HG03565 (cell line): ENCODE data around the gene ST8SIA5.

Source experiments
- ATAC-seq: cut with Tn5 transposase; IDR thresholded peaks from one replicate; pipeline ENCODE4 v1.9.1; 2021; ENCODE audit warnings: mild to moderate bottlenecking, moderate library complexity; ENCODE audit not compliant: unreplicated experiment

Gene ST8SIA5

GRCh38 chr18:46676182-46676835, 80.5 kb downstream of the ST8SIA5 start:
- ATAC-seq: no peak

- ATAC-seq: no peak
These were observed 81.7 kb downstream of the ST8SIA5 start for GRCh38 chr18:46675112-46675511.

- no peak for ATAC-seq
These were observed 84.5 kb downstream of the ST8SIA5 start for GRCh38 chr18:46672062-46672970.

- no peak for ATAC-seq
These were observed 88.2 kb downstream of the ST8SIA5 start for GRCh38 chr18:46668694-46669093.

- ATAC-seq: no peak
These were observed 88.7 kb downstream of the ST8SIA5 start for GRCh38 chr18:46668135-46668534.

- ATAC-seq: no peak
These were observed 93.3 kb downstream of the ST8SIA5 start for GRCh38 chr18:46663539-46663938.

- ATAC-seq: no peak
These were observed 95.7 kb downstream of the ST8SIA5 start for GRCh38 chr18:46660957-46661749.

- ATAC-seq: no peak
These were observed 97.4 kb downstream of the ST8SIA5 start for GRCh38 chr18:46659484-46659883.

- no peak for ATAC-seq
These were observed 99.5 kb downstream of the ST8SIA5 start, which contains the start of gene LOXHD1 for GRCh38 chr18:46657115-46657955. LOXHD1 (minus strand) TSS chr18:46657220; CDS start chr18:46657033, 187 bp downstream.

- no peak for ATAC-seq
These were observed 100.3 kb downstream of the ST8SIA5 start for GRCh38 chr18:46656326-46657114.

- no peak for ATAC-seq
These were observed 104.5 kb downstream of the ST8SIA5 start for GRCh38 chr18:46652372-46652771.

- no peak for ATAC-seq
These were observed 106.2 kb downstream of the ST8SIA5 start for GRCh38 chr18:46650681-46651080.

GRCh38 chr18:46649071-46649862, 107.6 kb downstream of the ST8SIA5 start:
- ATAC-seq: no peak

GRCh38 chr18:46646468-46646867, 110.4 kb downstream of the ST8SIA5 start:
- no peak for ATAC-seq

GRCh38 chr18:46642561-46642960, 114.3 kb downstream of the ST8SIA5 start:
- ATAC-seq: no peak

- no peak for ATAC-seq
These were observed 114.9 kb downstream of the ST8SIA5 start for GRCh38 chr18:46641917-46642316.

GRCh38 chr18:46639386-46639785, 117.5 kb downstream of the ST8SIA5 start:
- no peak for ATAC-seq

GRCh38 chr18:46636040-46636630, 120.7 kb downstream of the ST8SIA5 start:
- ATAC-seq: no peak
